ENCODE measurements around the gene POLG2.

- no peak for TF ChIP-seq CTCF (IDR thresholded peaks at IDR 0.05)
- no peak for TF ChIP-seq EP300 (IDR thresholded peaks at IDR 0.05)
- no peak for TF ChIP-seq POLR2AphosphoS5 (IDR thresholded peaks at IDR 0.05)
- no peak for TF ChIP-seq POLR2A (IDR thresholded peaks at IDR 0.05)
Measured at GRCh38 chr17:64534187-64534586, 37.3 kb upstream of the POLG2 start.
